GM21723 (cell line): ENCODE measurements around the gene PTPRT.

Experiments
- ATAC-seq: cut with Tn5 transposase; IDR thresholded peaks from one replicate; pipeline ENCODE4 v1.9.1; 2021; ENCODE audit warnings: mild to moderate bottlenecking, moderate library complexity; ENCODE audit not compliant: unreplicated experiment

The PTPRT gene

GRCh38 chr20:42098418-42098817 is 1091.3 kb downstream of the PTPRT start:
- no peak for ATAC-seq

- ATAC-seq: no peak
Observed at GRCh38 chr20:42097741-42098140, 1092.0 kb downstream of the PTPRT start.

GRCh38 chr20:42095221-42095620 is 1094.5 kb downstream of the PTPRT start:
- ATAC-seq: no peak

GRCh38 chr20:42093542-42094440 is 1095.9 kb downstream of the PTPRT start:
- ATAC-seq: no peak

GRCh38 chr20:42093041-42093440 is 1096.7 kb downstream of the PTPRT start:
- no peak for ATAC-seq

- no peak for ATAC-seq
Observed at GRCh38 chr20:42085366-42085765, 1104.3 kb downstream of the PTPRT start.

GRCh38 chr20:42083280-42083679 is 1106.4 kb downstream of the PTPRT start:
- ATAC-seq: no peak

- no peak for ATAC-seq
Observed at GRCh38 chr20:42082611-42083010, 1107.1 kb downstream of the PTPRT start.

GRCh38 chr20:42080956-42081355 is 1108.8 kb downstream of the PTPRT start:
- no peak for ATAC-seq

- no peak for ATAC-seq
Observed at GRCh38 chr20:42074944-42075343, 1114.8 kb downstream of the PTPRT start.

- no peak for ATAC-seq
Observed at GRCh38 chr20:42067596-42067995, 1122.1 kb downstream of the PTPRT start.

- no peak for ATAC-seq
Observed at GRCh38 chr20:42067174-42067573, 1122.5 kb downstream of the PTPRT start.

GRCh38 chr20:42063141-42063540 is 1126.6 kb downstream of the PTPRT start:
- no peak for ATAC-seq

GRCh38 chr20:42053350-42053749 is 1136.4 kb downstream of the PTPRT start:
- no peak for ATAC-seq

GRCh38 chr20:42051921-42052320 is 1137.8 kb downstream of the PTPRT start:
- ATAC-seq: no peak

- no peak for ATAC-seq
Observed at GRCh38 chr20:42046371-42047085, 1143.2 kb downstream of the PTPRT start.

- ATAC-seq: no peak
Observed at GRCh38 chr20:42043921-42044320, 1145.8 kb downstream of the PTPRT start.

GRCh38 chr20:42041000-42041565 is 1148.6 kb downstream of the PTPRT start:
- ATAC-seq: no peak

- no peak for ATAC-seq
Observed at GRCh38 chr20:42027746-42028268, 1161.9 kb downstream of the PTPRT start.

- no peak for ATAC-seq
Observed at GRCh38 chr20:42026599-42026998, 1163.1 kb downstream of the PTPRT start.

GRCh38 chr20:42024653-42025052 is 1165.1 kb downstream of the PTPRT start:
- ATAC-seq: no peak
